Neural progenitor cell (in vitro differentiated cells): ENCODE data around the gene TPM3.

Experiments
- CTCF ChIP-seq: fragments of 200-600 bp; sonication (generic); IDR thresholded peaks from 2 replicates; pipeline ENCODE4 v1.5.1; 2017; ENCODE audit warnings: antibody characterized with exemption, mild to moderate bottlenecking
- EZH2 ChIP-seq: fragments of 200-600 bp; sonication (generic); IDR thresholded peaks from 2 replicates; pipeline ENCODE4 v1.6.1; 2017; ENCODE audit warnings: antibody characterized with exemption, mild to moderate bottlenecking, moderate library complexity
- EZH2phosphoT487 ChIP-seq: fragments of 200-600 bp; sonication (generic); IDR thresholded peaks from 2 replicates; pipeline ENCODE4 v1.6.1; 2017; ENCODE audit warnings: antibody characterized with exemption

DNA sequence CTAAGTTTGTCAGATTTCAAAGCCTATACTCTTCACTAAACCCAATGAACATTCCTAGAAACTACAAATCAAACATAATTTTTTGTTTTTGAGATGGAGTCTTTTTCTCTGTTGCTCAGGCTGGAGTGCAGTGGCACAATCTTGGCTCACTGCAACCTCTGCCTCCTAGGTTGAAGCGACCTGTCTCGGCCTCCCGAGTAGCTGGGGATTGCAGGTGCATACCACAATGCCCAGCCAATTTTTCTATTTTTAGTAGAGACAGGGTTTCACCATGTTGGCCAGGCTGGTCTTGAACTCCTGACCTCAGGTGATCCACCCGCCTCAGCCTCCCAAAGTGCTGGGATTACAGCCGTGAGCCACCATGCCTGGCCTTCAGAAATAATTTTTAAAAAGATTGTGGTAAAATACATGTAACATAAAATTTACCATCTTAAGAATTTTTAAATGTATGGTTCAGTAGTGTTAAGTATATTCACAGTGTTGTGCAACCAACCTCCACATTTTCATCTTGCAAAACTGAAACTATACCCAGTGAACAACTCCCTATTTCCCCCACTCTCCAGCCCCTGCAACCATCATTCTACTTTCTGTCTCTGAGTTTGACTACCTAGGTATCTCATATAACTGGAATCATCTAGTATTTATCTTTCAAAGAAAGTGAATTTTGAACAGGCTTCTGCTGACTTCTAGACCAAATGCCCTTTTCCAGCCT is 16.9 kb upstream of the TPM3 start:
- TF ChIP-seq EZH2 (no peak), CTCF (no peak), EZH2phosphoT487 (no peak)
